Right kidney (tissue), 9 donors: ENCODE measurements around the gene PKNOX2.

Source experiments
- DNase-seq: peaks from one replicate; pipeline ENCODE4 v3.0.0-alpha.2; 2016
- long read RNA-seq, 8 donors: transcript quantifications; one replicate each; lab custom pipeline, GENCODE V29; 2026

PKNOX2 gene, protein sequence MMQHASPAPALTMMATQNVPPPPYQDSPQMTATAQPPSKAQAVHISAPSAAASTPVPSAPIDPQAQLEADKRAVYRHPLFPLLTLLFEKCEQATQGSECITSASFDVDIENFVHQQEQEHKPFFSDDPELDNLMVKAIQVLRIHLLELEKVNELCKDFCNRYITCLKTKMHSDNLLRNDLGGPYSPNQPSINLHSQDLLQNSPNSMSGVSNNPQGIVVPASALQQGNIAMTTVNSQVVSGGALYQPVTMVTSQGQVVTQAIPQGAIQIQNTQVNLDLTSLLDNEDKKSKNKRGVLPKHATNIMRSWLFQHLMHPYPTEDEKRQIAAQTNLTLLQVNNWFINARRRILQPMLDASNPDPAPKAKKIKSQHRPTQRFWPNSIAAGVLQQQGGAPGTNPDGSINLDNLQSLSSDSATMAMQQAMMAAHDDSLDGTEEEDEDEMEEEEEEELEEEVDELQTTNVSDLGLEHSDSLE
- long read RNA-seq, donor 1: 0 reads
- long read RNA-seq, donor 2: 0 reads
- long read RNA-seq, donor 3: 0 reads
- long read RNA-seq, donor 4: 0 reads
- long read RNA-seq, donor 5, partial matches to known transcripts: 0 of 2 reads
- long read RNA-seq, donor 5, other reads (novel, unspliced or antisense): 0 of 2 reads
- long read RNA-seq, donor 6, partial matches to known transcripts: 0 of 1 reads
- long read RNA-seq, donor 6, other reads (novel, unspliced or antisense): 0 of 1 reads
- long read RNA-seq, donor 7, partial matches to known transcripts: 0 of 1 reads
- long read RNA-seq, donor 7, other reads (novel, unspliced or antisense): 0 of 1 reads
- long read RNA-seq, donor 8, partial matches to known transcripts: 0 of 1 reads
- long read RNA-seq, donor 8, other reads (novel, unspliced or antisense): 0 of 1 reads

DNA sequence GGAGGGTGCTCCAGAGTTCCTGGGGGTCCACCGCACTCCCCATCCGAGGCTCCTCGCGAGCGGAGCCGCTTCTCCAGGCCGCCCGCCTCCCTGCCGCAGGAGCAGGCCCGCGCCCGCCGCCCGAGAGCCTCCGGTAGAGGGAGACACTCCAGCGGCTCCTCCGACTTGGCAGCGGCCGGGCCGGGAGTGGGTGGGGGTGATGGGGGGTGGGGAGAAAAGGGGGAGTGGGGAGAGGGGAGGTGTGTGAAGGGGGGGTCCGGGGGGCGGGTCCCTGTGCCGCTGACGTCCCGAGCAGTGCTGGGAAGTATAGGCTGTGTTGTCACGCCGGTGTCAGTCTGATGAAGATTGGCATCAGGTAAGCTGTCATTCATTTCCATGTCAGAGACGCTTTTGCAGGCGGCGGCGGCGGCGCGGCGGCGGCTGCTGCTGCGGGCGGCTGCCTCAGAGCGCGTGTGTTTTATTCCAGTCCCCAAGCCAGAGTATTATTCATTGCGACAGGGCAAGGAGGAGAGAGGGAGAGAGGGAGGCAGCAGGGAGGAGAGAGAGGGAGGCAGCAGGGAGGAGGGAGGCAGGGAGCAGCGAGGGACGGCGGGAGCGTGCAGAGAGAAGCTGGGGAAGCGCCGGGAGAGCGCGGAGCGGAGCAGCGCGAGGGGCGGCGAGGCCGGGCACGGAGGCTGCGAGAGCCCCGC lies at the start of gene PKNOX2:
Gene PKNOX2 (plus strand): TSS at position 330 of the 689 bp plus-strand sequence. CDS start 186,555 bp downstream, outside the sequence.
- peak; percentile 94 for DNase-seq

DNA sequence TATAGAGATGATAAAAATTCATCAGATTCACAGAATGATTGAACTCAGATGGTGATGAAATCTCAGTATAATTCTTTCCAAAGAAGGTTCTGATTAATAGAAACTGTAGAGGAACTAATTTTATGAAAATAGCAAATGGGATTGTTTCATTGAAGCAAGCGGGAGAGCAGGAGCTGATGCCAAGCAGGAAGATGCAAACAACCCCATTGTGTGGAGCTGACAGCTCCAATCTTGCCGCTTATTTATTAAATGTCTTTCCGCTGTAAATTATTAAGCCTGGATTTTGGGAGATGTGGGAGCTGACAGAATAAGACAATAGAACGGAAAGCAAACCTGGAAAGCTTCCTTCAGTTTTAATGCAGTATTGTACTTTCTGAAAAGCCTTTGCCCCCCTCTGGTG lies 47.1 kb upstream of the PKNOX2 start:
- DNase-seq: no peak

DNA sequence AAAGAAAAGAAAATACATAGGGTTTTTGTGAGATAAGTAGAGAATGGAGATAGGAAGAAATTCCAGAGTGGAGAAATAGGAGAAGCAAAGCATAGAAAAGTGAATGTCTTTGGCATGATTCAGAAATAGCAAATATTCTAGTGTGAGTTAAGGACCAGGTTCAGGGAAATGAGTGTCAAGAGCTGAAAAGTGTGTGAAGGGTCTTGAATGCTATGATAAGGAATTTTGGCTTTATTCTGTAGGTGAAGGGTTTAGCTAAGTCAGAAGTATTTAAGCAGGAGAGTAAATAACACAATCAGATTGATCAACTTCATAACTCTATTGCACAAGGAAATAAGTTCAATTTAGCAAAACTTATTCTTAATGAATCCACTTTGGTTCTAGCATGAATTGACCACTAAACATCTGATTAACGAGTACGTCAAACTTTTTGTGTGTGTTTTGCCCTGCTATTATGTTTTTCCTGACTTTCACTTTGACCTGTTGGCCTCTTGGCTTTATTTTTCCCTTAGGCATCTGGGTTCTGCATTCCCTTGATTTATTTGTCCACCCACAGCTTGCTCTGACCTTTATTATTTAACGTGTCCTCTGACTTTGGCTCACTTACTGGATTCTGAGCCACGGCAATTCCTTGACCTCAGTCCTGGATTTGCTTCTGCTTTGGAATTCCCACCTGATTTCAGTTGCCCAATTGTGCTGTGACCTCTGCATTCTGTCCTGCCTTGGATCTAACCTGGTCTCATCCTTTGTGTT lies 41.2 kb upstream of the PKNOX2 start:
- DNase-seq: no peak

DNA sequence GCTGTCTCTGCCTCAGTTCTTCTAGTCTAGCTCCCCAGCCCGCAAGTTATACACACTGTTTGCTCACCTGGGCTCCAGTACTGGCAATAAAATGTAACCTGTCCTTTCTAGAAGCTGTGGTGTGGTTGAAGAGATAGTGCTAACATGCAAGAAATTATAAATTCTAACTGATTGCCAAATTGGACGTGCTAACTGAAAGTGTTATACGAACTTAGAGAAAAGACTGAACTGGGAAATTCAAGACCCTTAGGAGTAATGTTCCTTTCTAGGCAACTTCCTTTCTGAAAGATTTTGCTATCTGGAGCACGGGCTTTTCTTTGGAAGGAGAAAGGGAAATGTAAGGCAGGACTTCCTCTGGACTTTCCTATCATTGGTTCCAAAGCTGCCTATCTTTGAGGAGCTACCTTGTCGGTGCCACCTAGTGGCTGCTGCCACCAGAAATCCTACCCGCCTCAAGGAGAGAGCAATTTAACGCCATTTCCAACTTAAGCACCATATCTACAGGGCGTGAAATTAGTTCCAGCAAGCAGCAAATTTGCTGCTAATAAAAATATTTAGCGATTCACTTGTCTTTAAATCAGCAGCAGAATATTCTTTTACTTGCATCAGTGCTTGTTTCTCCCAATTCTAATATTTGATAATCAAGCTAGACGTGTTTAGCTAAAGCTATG lies 40.5 kb upstream of the PKNOX2 start:
- no peak for DNase-seq

DNA sequence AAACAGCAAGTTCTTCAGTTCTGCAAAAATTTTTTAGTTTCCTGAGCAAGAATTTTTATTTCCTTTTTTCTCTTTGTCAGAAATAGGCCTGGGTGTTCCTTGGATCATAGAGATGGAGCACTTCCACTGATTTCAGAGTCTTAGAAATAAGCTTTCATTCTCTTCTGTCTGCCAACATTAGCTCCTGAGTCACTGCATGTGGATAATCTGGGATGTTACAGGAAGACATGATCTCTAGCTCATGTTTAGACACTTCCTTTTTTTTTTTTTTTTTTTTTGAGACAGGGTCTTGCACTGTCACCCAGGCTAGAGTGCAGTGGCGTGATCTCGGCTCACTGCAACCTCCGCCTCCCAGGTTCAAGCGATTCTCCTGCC lies 39.9 kb upstream of the PKNOX2 start:
- DNase-seq: no peak

DNA sequence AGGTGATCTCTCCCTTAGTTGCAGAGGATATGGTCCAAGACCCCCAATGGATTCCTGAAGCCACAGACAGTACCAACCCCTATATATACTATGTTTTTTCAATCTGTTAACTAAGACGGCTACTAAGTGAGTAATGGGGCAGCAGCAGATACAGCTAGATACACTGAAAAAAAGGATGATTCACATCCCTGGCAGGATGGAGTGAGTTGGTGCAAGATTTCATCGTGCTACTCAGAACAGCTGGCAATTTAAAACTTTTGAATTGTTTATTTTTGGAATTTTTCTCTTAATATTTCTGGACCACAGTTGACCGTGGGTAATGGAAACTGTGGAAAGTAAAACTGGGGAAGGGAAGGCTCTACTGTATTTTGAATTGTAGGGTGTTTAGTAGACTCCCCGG lies 36.1 kb upstream of the PKNOX2 start:
- DNase-seq: no peak

DNA sequence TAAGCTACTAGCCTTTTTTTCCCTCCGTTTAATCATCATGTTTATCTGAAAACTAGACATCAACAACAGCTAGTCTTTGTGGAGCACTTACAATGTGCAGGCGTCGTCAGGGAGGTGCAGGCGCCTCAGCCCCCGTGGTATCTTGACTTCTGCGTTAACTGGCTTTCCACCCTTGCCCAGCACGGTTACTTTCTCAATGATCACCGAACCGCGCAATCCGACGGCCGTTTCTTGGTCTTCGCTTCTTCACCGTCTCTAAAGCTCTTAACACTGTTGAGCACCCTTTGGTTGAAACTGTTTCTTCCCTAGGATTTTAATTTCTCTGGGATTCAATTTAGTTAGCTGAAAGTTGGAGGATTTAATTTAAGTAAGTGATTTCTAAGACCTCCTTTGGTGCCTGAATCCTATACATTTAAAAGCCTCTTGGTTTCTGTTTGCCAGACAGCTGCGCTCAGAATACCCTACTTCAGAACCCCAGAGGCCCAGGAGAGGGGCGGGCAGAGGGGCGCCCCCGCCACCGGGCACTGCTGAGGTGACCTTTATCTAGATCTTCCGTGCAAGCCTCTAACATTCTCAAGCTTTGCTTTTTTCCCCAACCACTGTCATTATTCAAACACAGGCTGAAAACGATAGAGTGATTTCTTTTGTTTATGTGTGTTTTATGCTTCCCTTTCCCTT lies 35.1 kb upstream of the PKNOX2 start:
- DNase-seq: peak; percentile 30

DNA sequence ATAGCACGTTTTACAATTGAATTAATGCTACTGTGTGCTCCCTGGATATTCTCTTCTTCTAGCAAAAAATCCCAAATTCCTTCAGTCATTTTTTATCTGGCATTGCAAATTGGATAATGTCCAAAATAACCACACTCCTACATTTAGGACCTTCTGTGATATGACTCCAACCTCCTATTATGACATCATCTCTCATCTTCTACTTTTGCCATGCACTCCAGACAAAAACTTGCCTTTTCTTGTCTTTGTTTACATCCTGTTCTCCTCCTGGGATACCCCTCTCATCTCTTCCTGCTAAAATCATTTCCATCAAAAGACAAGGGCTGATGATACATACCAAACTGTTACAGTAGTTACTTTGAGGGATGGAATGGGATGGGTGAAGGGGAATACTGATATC lies 32.5 kb upstream of the PKNOX2 start:
- no peak for DNase-seq

DNA sequence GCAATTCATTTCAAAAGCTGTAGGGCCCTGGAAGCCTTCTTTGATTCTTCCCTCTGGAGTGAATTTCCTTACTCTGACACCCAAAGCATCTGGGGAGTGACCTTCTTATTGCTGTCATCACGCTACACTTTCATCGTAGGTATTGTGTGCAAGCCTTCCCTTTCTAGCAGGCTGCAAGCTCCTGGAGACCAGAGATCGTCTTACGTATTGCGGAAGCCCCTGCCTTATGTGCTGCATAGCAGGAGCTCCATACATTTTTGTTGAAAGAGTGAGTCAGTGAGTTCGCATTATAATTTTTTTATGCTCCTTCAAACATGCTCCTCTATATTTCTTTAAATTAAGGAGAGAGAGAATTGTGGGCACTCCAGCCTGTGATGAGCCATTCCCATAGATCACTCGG lies 32.0 kb upstream of the PKNOX2 start:
- DNase-seq: no peak

DNA sequence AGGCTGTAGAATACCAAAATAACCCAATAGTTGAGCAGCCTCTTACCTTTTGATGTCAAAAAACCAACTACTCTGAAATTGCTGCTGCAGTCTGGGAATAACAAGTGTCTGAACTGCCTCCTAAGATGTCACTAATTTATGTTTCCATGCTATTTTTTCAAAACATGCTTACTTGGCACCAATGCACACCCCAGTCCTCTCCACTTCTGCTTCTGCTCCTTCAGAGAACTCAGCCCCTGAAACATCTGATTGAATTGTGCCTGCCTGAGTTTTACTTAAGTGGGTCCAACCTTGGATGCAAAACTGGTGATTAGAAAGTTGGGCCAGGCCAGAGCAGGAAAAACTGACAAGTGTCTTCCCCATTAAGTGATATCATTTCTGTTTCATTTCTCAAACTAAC lies 28.6 kb upstream of the PKNOX2 start:
- no peak for DNase-seq

DNA sequence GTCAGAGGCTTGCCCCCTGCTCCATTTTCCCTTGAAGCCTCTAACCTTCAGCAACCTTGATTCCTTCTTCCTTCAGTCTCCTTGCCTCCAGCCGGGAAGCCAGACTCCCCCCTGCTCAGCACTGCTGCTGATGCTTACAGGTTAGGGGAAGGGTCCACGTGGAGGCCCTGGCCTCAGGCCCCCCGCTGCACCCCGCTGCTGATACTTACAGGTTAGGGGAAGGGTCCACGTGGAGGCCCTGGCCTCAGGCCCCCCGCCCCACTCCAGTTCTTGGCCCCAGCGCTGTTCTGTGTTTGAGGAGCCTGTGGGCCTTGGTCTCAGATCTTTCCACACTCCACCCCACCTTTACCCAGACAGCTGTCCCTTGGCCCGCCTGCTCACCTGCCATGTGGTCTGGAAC lies 25.6 kb upstream of the PKNOX2 start:
- no peak for DNase-seq

DNA sequence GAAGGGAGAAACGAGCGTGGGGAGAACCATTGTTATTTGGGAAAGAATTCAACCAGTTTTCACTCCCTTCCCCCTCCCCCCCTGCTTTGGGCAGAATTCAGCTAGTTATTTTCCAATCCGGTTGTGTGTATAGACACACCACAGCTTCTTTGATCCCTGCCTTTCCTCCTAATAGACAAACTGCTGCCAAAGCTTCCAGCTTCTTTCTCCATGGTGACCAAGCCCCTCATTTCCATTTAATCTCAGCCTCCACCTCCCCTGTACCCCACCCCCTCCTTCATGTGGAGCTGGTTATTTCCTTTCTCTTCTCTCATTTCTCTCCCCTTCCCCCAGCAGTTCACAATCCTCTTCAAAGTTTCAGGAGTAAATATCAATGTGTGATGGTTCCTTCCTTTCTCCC lies 24.8 kb upstream of the PKNOX2 start:
- no peak for DNase-seq

DNA sequence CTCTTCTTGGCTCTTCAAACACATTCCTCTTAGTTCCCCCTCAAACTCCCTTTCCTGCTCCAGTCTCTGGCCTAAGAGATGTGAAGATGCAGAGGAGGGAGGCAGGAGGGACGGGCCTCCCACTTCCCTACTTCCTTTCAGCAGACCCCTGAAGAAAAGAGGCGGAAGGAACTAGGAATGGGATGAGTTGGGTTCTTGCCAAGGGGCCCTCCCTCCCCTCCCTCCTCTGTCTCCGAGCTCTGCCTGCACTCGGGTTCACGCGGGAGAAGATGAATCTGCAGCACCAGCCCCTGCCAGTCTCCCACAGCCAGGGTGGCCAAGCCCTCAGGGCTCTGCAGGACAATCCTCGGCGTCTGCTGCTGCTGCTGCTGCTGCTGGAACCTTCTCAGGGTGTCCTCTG lies 24.3 kb upstream of the PKNOX2 start:
- DNase-seq: peak; percentile 39

DNA sequence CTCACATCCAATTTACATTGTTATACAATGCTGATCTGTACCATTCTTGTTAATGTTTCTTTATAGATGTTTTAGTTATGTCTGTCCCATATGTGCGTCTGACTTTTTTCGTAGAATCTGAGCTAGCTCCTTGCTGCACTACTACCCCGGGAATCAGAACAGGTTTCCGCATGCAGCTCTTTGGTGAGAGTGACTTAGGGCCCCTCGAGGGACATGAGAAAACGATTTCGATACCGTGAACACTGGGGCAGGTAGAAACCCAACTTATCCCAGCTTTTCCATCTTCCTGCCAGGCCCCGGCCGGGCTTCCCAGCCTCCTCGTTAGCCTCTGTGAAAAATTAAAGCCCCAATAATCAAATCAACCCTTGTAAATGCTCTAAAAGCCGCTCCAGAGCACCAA lies 23.4 kb upstream of the PKNOX2 start:
- peak; percentile 16 for DNase-seq

DNA sequence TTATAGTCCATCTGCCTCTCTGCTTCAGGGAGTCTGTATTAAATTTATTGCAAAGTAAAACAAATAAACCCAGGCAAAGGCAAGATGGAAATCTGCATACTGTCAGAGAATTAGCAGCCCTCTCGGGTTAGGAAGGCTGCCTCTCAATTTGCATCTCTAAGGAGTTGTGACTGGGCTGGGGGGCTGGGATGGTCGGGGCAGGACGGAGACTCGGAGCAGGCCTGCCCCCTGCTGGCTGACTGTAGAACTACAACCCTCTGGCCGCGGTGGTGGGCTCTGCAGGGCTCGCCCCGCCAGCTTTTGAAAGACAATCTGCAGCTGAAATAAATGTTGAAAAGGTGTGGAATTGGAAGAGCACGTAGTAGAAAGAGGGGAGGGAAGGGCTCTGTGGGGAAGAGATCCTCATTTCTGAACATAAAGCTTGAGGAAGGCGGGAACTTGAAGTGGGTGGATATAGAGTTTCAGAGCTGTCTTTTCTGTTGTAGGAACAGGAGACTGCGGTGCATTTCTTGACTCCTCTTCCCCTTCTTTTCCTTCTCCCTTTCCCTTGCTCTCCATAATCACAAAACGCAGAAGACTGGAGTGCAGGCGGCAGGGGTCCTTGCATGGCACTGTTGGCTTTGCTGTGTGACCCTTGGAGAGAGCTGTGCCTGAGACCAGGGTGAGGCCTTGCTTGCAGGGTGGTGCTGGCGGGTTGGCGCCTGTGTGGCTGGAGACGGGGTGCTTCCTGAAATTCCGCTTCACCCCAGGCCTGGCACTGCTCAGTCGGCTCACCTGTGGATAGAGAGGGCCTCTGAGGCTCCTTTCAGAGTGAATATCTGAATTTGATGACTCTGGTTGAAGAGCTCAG lies 22.6 kb upstream of the PKNOX2 start:
- peak; percentile 71 for DNase-seq

DNA sequence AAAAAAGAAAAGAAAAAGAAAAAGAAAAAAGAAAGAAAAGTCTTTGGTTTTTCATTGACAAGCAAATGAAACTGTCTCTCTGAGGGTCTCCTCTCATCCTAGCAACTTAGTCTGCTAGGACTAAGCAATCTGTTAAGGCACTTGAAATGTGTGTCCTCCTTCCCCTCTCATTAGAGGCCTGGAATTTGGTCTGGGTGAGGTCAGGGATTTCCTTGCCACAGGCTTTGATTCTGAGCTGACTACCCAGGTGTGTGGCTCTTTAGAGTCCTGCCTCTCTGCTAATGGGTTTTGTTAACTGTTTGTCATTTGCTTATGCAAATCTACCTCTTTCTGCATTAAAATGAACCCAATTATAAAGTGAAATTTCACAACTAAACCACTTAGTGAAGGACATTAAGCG lies 18.3 kb upstream of the PKNOX2 start:
- DNase-seq: no peak

DNA sequence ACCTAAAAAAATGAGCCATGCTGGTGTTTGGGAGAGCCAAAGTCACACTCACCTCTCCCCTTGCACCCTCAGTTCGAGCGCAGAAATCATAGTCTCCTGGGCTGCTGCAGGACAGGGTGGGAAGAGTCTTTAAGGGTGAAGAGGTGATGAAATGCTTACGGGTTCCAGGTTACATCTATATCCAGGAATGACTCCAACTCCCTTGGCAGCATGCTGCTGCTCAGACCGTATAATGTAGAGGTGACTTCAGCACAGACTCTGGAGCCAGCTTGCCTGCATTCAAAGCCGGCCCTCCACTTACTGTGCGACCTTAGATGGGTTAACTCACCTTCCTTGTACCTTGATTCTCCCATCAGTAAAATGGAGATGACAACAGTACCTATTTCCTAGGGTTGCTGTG lies 17.3 kb upstream of the PKNOX2 start:
- no peak for DNase-seq

DNA sequence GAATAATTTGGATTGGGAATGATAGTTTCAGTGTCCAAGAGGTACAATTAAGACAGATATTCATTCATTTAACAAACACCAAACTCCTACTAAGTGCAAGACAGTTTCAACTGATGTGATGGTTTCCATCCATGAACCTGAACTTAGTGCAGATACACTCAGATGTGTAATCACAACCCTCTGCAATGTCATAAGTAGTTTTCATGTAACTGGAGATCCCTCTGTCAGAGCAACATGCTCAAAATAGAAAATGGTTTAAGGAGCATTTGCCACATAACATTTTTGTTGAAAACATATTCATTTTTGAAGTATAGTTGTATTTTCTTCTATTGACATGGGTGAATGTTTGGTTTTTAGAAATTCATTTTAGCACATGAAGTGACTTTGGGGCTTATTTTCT lies 16.5 kb upstream of the PKNOX2 start:
- DNase-seq: no peak

DNA sequence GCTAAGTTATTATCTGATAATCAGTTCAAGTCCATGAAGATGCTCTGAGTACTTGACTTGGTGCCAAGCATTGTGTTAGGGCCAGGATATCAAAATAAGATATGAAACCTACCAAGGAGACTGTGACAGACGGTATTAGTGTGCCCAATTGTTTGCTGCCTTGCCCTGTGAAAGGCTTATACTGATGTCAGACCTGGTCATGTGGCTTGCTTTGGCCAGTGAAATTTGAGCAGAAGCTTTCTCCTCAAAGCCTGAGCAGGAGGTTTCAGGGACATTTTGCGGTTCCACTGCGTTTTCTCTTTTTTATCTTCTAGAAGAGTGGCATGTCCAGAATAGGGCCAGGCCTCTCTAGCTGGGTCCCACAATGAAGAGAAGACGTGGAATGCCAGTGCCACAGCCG lies 15.8 kb upstream of the PKNOX2 start:
- no peak for DNase-seq

DNA sequence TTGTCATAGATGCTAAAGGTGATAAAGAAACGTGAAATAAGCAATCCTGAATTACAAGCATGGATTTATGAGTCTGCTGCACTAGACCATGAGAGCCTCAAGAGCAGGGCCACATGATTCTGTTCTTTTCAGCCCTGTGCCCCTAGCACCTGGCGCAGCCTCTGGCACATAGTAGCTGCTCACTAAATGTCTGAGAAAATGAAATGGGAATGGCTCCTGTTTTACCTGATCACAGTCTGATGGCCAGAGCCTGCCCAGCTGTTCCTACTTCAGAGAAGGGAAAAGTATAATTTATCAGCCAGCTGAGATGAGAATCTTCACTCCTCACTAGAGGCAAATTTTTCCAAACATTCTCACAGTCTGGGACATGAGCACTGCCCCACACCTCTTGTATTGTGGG lies 10.7 kb upstream of the PKNOX2 start:
- DNase-seq: no peak
